IMR-90 (cell line): ENCODE measurements around the gene CHMP4B. TPM values are rescaled to one million over a fixed set of nuclear protein-coding genes. Genes with fewer than 3 reads are reported as not detected.

ENCODE experiments used
- ATAC-seq: fragments of 200-7000 bp; cut with Tn5 transposase; 2 replicates; pipeline ENCODE4 v1.9.1; 2020; ENCODE audit warnings: low read depth, mild to moderate bottlenecking, moderate library complexity
- BruUV-seq: library from RNA; stranded (reverse); fragments of 400-500 nt; replicated peaks from 2 replicates; lab custom pipeline; 2021; lab: Mats Ljungman, UMichigan
- CTCF ChIA-PET: fragments of 300-600 bp; formaldehyde crosslinking; extraction: SDS; loops from one replicate; lab custom pipeline; 2021; ENCODE audit warnings: antibody characterized with exemption; lab: Yijun Ruan, JAX
- POLR2A ChIA-PET: fragments of 300-600 bp; sonication (Branson Sonifier 250); formaldehyde crosslinking; loops from one replicate; lab custom pipeline; 2022; ENCODE audit warnings: antibody characterized with exemption; ENCODE audit not compliant: unreplicated experiment; lab: Charles Lee
- DNase-seq: peaks from one replicate; pipeline ENCODE4 v3.0.0; 2013
- H2AFZ ChIP-seq: replicated peaks from 2 replicates; pipeline ENCODE3; 2013; ENCODE audit warnings: low read length, mild to moderate bottlenecking; ENCODE audit not compliant: poor library complexity
- H2AK5ac ChIP-seq: 2 replicates; pipeline ENCODE4 v1.6.1; 2013; ENCODE audit warnings: low read depth, low read length, inconsistent platforms
- H2AK9ac ChIP-seq: replicated peaks from 2 replicates; pipeline ENCODE3; 2013; ENCODE audit warnings: mild to moderate bottlenecking, low read depth, low read length, moderate library complexity; ENCODE audit not compliant: poor library complexity
- H2BK120ac ChIP-seq: 2 replicates; pipeline ENCODE4 v1.6.1; 2013; ENCODE audit warnings: low read depth, low read length, inconsistent platforms
- H2BK15ac ChIP-seq: 3 replicates; pipeline ENCODE4 v1.6.1; 2013; ENCODE audit warnings: low read depth, low read length, inconsistent platforms
- H2BK20ac ChIP-seq: 2 replicates; pipeline ENCODE4 v1.6.1; 2013; ENCODE audit warnings: low read depth, mild to moderate bottlenecking, inconsistent platforms, low read length, moderate library complexity
- H2BK5ac ChIP-seq: 2 replicates; pipeline ENCODE4 v1.6.1; 2013; ENCODE audit warnings: mild to moderate bottlenecking, low read depth, low read length, inconsistent platforms; ENCODE audit not compliant: poor library complexity, severe bottlenecking
- H3K14ac ChIP-seq: replicated peaks from 2 replicates; pipeline ENCODE4 v1.6.1; 2013; ENCODE audit warnings: low read depth, low read length, inconsistent platforms
- H3K18ac ChIP-seq: 2 replicates; pipeline ENCODE4 v1.6.1; 2013; ENCODE audit warnings: low read depth, low read length, control low read depth
- H3K23ac ChIP-seq: 2 replicates; pipeline ENCODE4 v1.6.1; 2013; ENCODE audit warnings: low read depth, low read length, inconsistent platforms
- H3K27ac ChIP-seq: 2 replicates; pipeline ENCODE4 v1.5.1; 2013; ENCODE audit warnings: mild to moderate bottlenecking, control low read depth, low read length; ENCODE audit not compliant: insufficient read depth
- H3K27me3 ChIP-seq: 2 replicates; pipeline ENCODE4 v1.6.1; 2013; ENCODE audit warnings: low read length; ENCODE audit not compliant: control insufficient read depth, insufficient read depth
- H3K36me3 ChIP-seq: 2 replicates; pipeline ENCODE4 v1.6.1; 2013; ENCODE audit warnings: low read length, mixed read lengths; ENCODE audit not compliant: control insufficient read depth, insufficient read depth
- H3K4ac ChIP-seq: 2 replicates; pipeline ENCODE4 v1.6.1; 2013; ENCODE audit warnings: low read depth, low read length, inconsistent platforms
- H3K4me1 ChIP-seq: 2 replicates; pipeline ENCODE4 v1.6.1; 2013; ENCODE audit warnings: low read length, mixed read lengths; ENCODE audit not compliant: control insufficient read depth, insufficient read depth
- H3K4me2 ChIP-seq: 2 replicates; pipeline ENCODE4 v1.6.1; 2013; ENCODE audit warnings: low read depth, mild to moderate bottlenecking, control low read depth, low read length, moderate library complexity
- H3K4me3 ChIP-seq: 2 replicates; pipeline ENCODE4 v1.5.1; 2013; ENCODE audit warnings: low read depth, mild to moderate bottlenecking, control low read depth, low read length, moderate library complexity; ENCODE audit not compliant: insufficient read depth
- H3K56ac ChIP-seq: 2 replicates; pipeline ENCODE4 v1.6.1; 2013; ENCODE audit warnings: low read length, inconsistent platforms; ENCODE audit not compliant: insufficient read depth; ENCODE audit errors: extremely low read depth
- H3K79me1 ChIP-seq, 2 experiments: 2 replicates each; pipeline ENCODE4 v1.6.1; 2013; ENCODE audit warnings: low read length in 2 of 2, inconsistent platforms in 1 of 2, low read depth in 1 of 2
- H3K9ac ChIP-seq: 2 replicates; pipeline ENCODE4 v1.6.1; 2013; ENCODE audit warnings: low read depth, low read length, control low read depth
- H3K9me1 ChIP-seq: 2 replicates; pipeline ENCODE4 v1.6.1; 2013; ENCODE audit warnings: low read length, inconsistent platforms; ENCODE audit not compliant: insufficient read depth
- H3K9me3 ChIP-seq: 2 replicates; pipeline ENCODE4 v1.6.1; 2013; ENCODE audit warnings: low read length; ENCODE audit not compliant: control insufficient read depth, insufficient read depth
- H4K20me1 ChIP-seq: 2 replicates; pipeline ENCODE4 v1.6.1; 2013; ENCODE audit warnings: low read length, inconsistent platforms; ENCODE audit not compliant: insufficient read depth
- H4K5ac ChIP-seq: 2 replicates; pipeline ENCODE4 v1.6.1; 2013; ENCODE audit warnings: mild to moderate bottlenecking, low read depth, low read length, control low read depth
- H4K8ac ChIP-seq, 2 experiments: 2 replicates each; pipeline ENCODE4 v1.6.1; 2013; ENCODE audit warnings: low read depth in 2 of 2, low read length in 2 of 2, control low read depth in 1 of 2, inconsistent platforms in 1 of 2
- H4K91ac ChIP-seq: 2 replicates; pipeline ENCODE4 v1.6.1; 2013; ENCODE audit warnings: low read depth, low read length, inconsistent platforms; ENCODE audit not compliant: insufficient read depth
- BHLHE40 ChIP-seq: fragments of 150-350 bp; IDR thresholded peaks from 2 replicates; pipeline ENCODE4 v1.6.1; 2016; ENCODE audit warnings: mild to moderate bottlenecking, low read depth, low read length
- CEBPB ChIP-seq: IDR thresholded peaks from 2 replicates; pipeline ENCODE4 v1.6.1; 2012; ENCODE audit warnings: low read depth, low read length, improper control_type of control experiment
- CTCF ChIP-seq: conservative IDR thresholded peaks from 2 replicates; pipeline ENCODE4 v1.5.1; 2012; ENCODE audit warnings: mild to moderate bottlenecking, low read depth, low read length, improper control_type of control experiment
- MAFK ChIP-seq: IDR thresholded peaks from 2 replicates; pipeline ENCODE4 v1.6.1; 2012; ENCODE audit warnings: low read depth, low read length, improper control_type of control experiment
- USF2 ChIP-seq: fragments of 150-350 bp; IDR thresholded peaks from 2 replicates; pipeline ENCODE4 v1.6.1; 2017; ENCODE audit warnings: mild to moderate bottlenecking, antibody characterized with exemption, low read length, low read depth
- WGBS, 2 experiments: methylation state at CpG; one replicate each; pipeline versions ENCODE4 v1.1.5 to v1.1.7; 2013; ENCODE audit warnings: missing lambda C conversion rate in 2 of 2; ENCODE audit not compliant: insufficient read length in 1 of 2; ENCODE audit errors: extremely low coverage in 2 of 2; 5-methylcytosine and 5-hydroxymethylcytosine counted together
- dilution Hi-C: fragments of 300-500 bp; cut with HindIII; formaldehyde crosslinking; loops from one replicate; pipeline ENCODE4 v1.14.3; 2018; ENCODE audit warnings: low sequenced_read_pairs; ENCODE audit not compliant: unreplicated experiment
- in situ Hi-C: fragments of 300-500 bp; cut with MboI; formaldehyde crosslinking; loops from 3 replicates; pipeline ENCODE4 v1.14.3; 2019; ENCODE audit warnings: low sequenced_read_pairs, inconsistent platforms, mixed read lengths
- intact Hi-C: fragments of 100-400 bp; cut with micrococcal nuclease; formaldehyde crosslinking; loops from 2 replicates; pipeline ENCODE4 v1.10.0; 2022
- polyA plus RNA-seq, 3 experiments: library from polyadenylated mRNA; depleted of rRNA; stranded (reverse); fragments of >200 nt; gene quantifications; 2 replicates each; pipeline ENCODE4 v1.2.3, GENCODE V29; 2012; ENCODE audit warnings: low replicate concordance in 1 of 3
- total RNA-seq: library from RNA; depleted of rRNA; stranded (reverse); fragments of >200 nt; gene quantifications from 2 replicates; pipeline ENCODE4 v1.2.3, GENCODE V29; 2012
- TF ChIP-seq, protein P1 (sequence below): fragments of 150-350 bp; IDR thresholded peaks from 2 replicates; pipeline ENCODE4 v1.6.1; 2016; ENCODE audit warnings: low read depth, mild to moderate bottlenecking, low read length, moderate library complexity, borderline replicate concordance

The CHMP4B gene
- total and polyA plus RNA-seq, 2 of the 4 experiments (the other 2 are of a cell fraction): 30.3 to 94.8 TPM

DNA sequence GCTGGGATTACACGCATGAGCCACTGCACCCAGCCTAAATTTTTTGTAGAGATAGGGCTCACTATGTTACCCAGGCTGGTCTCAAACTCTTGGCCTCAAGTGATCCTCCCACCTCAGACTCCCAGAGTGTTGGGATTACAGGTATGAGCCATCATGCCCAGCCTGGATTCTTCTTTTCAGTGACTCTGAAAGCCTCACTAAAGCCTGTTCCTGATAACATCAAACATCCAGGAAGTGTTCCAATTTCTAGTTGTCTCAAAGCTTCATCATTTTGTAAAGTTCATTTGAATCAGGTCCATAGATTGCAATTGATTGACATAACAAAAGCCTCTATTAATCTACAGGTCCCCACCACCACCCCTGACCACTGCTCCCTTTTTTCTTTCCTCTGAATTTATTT lies 29.2 kb upstream of the CHMP4B start:
- DNase-seq (no peak), ATAC-seq (no peak)
- Histone ChIP-seq H3K4me1 (no peaks in the 10 kb centered on the region), H3K9ac (no peak overlapping the region), H4K91ac (no peak overlapping the region), H2BK5ac (no peak overlapping the region), H4K20me1 (no peaks in the 10 kb centered on the region), H3K18ac (no peak overlapping the region), H3K79me1 (no peaks in the 10 kb centered on the region), H2AFZ (no peak overlapping the region), H3K27me3 (no peaks in the 10 kb centered on the region), H3K9me1 (no peaks in the 10 kb centered on the region), H3K9me3 (no peaks in the 10 kb centered on the region), H3K36me3 (no peaks in the 10 kb centered on the region; the same call in 1 of the 2 replicates), H3K4me2 (no peak overlapping the region), H3K14ac (no peak overlapping the region), H2AK9ac (no peak overlapping the region), H4K8ac (no peak overlapping the region), H3K23ac (no peak overlapping the region), H2BK20ac (no peak overlapping the region), H3K4me3 (no peak overlapping the region), H2BK120ac (no peak overlapping the region), H3K56ac (no peak overlapping the region), H4K5ac (no peak overlapping the region), H2AK5ac (no peak overlapping the region), H3K4ac (no peak overlapping the region), H3K27ac (no peak overlapping the region), H2BK15ac (no peak overlapping the region)
- intact Hi-C loops (no loop called here), in situ Hi-C loops (no loop called here), dilution Hi-C loops (no loop called here)
- no TSS peak for BruUV-seq
- TF ChIP-seq USF2: no peak
- TF ChIP-seq CTCF: no peak
- TF ChIP-seq, protein P1, sequence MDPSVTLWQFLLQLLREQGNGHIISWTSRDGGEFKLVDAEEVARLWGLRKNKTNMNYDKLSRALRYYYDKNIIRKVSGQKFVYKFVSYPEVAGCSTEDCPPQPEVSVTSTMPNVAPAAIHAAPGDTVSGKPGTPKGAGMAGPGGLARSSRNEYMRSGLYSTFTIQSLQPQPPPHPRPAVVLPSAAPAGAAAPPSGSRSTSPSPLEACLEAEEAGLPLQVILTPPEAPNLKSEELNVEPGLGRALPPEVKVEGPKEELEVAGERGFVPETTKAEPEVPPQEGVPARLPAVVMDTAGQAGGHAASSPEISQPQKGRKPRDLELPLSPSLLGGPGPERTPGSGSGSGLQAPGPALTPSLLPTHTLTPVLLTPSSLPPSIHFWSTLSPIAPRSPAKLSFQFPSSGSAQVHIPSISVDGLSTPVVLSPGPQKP: no peak
- TF ChIP-seq MAFK: no peak
- no peak for TF ChIP-seq CEBPB
- no peak for TF ChIP-seq BHLHE40
- ChIA-PET CTCF (no interaction called here), POLR2A (no interaction called here)
- WGBS, 2 experiments: no CpG with 5 or more reads among the region's 1 CpG
